Spleen (tissue), 3 donors: ENCODE measurements around the gene POLN.

Source experiments
- POLR2A ChIP-seq, 3 donors: fragments of 450-650 bp; IDR thresholded peaks; one replicate each; pipeline ENCODE4 v1.5.1; 2017; ENCODE audit warnings: antibody characterized with exemption in 3 of 3, mild to moderate bottlenecking in 1 of 3
- POLR2AphosphoS5 ChIP-seq, 3 donors: sonication (generic); formaldehyde crosslinking; IDR thresholded peaks; one replicate each; pipeline ENCODE4 v1.5.1; 2017; ENCODE audit warnings: antibody characterized with exemption in 3 of 3

GRCh38 chr4:2252530-2253091 is 10.7 kb upstream of the POLN start:
- TF ChIP-seq POLR2A (IDR thresholded peaks at IDR 0.05) (no peak), POLR2AphosphoS5 (IDR thresholded peaks at IDR 0.05) (no peak)
